HepG2 (cell line): Measurements from ENCODE around the gene KLF15. TPM values are rescaled to one million over a fixed set of nuclear protein-coding genes. Genes with fewer than 3 reads are reported as not detected.

Source experiments
- CSRNP1 ChIP-seq: sonication (generic); formaldehyde crosslinking; IDR thresholded peaks from 2 replicates; pipeline ENCODE4 v1.8.1; 2023; ENCODE audit warnings: mild to moderate bottlenecking, missing genetic modification reagents
- EZH2 ChIP-seq: conservative IDR thresholded peaks from 2 replicates; pipeline ENCODE4 v1.6.1; 2012; ENCODE audit warnings: mild to moderate bottlenecking, low read depth, low read length, moderate library complexity
- FOXA3 ChIP-seq: IDR thresholded peaks from 2 replicates; pipeline ENCODE4 v1.6.1; 2016; ENCODE audit warnings: missing genetic modification reagents, missing compliant biosample characterization
- HDAC6 ChIP-seq: fragments of 200-600 bp; sonication (generic); IDR thresholded peaks from 2 replicates; pipeline ENCODE4 v1.7.0; 2017; ENCODE audit warnings: mild to moderate bottlenecking, antibody characterized with exemption, low read length, low read depth
- IRF2 ChIP-seq: IDR thresholded peaks from 2 replicates; pipeline ENCODE4 v1.6.1; 2018; ENCODE audit warnings: missing genetic modification reagents, missing compliant biosample characterization
- LBX2 ChIP-seq: sonication (generic); formaldehyde crosslinking; IDR thresholded peaks from 2 replicates; pipeline ENCODE4 v1.5.0; 2020; ENCODE audit warnings: missing genetic modification reagents, mild to moderate bottlenecking, borderline replicate concordance
- MEF2D ChIP-seq: sonication (generic); formaldehyde crosslinking; IDR thresholded peaks from 2 replicates; pipeline ENCODE4 v1.5.1; 2020; ENCODE audit warnings: mild to moderate bottlenecking, missing genetic modification reagents
- SMARCC2 ChIP-seq: fragments of 450-650 bp; IDR thresholded peaks from 2 replicates; pipeline ENCODE4 v1.6.1; 2017; ENCODE audit warnings: antibody characterized with exemption, mild to moderate bottlenecking
- ZFP1 ChIP-seq: IDR thresholded peaks from 2 replicates; pipeline ENCODE4 v1.6.1; 2016
- ZNF350 ChIP-seq: sonication (generic); formaldehyde crosslinking; IDR thresholded peaks from 2 replicates; pipeline ENCODE4 v1.4.0; 2020; ENCODE audit warnings: mild to moderate bottlenecking, low read depth, missing genetic modification reagents, borderline replicate concordance
- ZNF501 ChIP-seq: sonication (generic); formaldehyde crosslinking; IDR thresholded peaks from 2 replicates; pipeline ENCODE4 v1.5.1; 2020; ENCODE audit warnings: mild to moderate bottlenecking, moderate library complexity, missing genetic modification reagents
- ZNF513 ChIP-seq: sonication (generic); formaldehyde crosslinking; conservative IDR thresholded peaks from 2 replicates; pipeline ENCODE4 v1.5.0; 2020; ENCODE audit warnings: missing genetic modification reagents
- ZNF550 ChIP-seq: sonication (generic); formaldehyde crosslinking; IDR thresholded peaks from 2 replicates; pipeline ENCODE4 v1.4.0; 2020; ENCODE audit warnings: mild to moderate bottlenecking, missing genetic modification reagents, borderline replicate concordance
- ZNF557 ChIP-seq: sonication (generic); formaldehyde crosslinking; IDR thresholded peaks from 2 replicates; pipeline ENCODE4 v1.4.0; 2020; ENCODE audit warnings: missing genetic modification reagents
- ZNF564 ChIP-seq: sonication (generic); formaldehyde crosslinking; IDR thresholded peaks from 2 replicates; pipeline ENCODE4 v1.8.1; 2023; ENCODE audit warnings: mild to moderate bottlenecking, missing genetic modification reagents
- ZNF570 ChIP-seq: sonication (generic); formaldehyde crosslinking; IDR thresholded peaks from 2 replicates; pipeline ENCODE4 v1.4.0; 2020; ENCODE audit warnings: mild to moderate bottlenecking, missing genetic modification reagents, borderline replicate concordance
- ZZZ3 ChIP-seq: sonication (generic); formaldehyde crosslinking; IDR thresholded peaks from 2 replicates; pipeline ENCODE4 v1.4.0; 2020; ENCODE audit warnings: missing genetic modification reagents, mild to moderate bottlenecking, borderline replicate concordance
- polyA plus RNA-seq, 8 experiments: library from polyadenylated mRNA; depleted of rRNA in 3 of 8; stranded (reverse) in 7 of 8; unstranded in 1 of 8; fragments of >200 nt; fragmentation: Illumina TruSeq in 4 of 8; extraction: Trizol in 4 of 8; gene quantifications; 2 replicates each; pipeline versions ENCODE4 v1.2.1 to v1.2.3, GENCODE V29; 2011 to 2016; ENCODE audit warnings: low read depth in 4 of 8, missing spikeins in 1 of 8, mixed read lengths in 1 of 8; ENCODE audit not compliant: insufficient read depth in 1 of 8
- total RNA-seq, 5 experiments: library from RNA; depleted of rRNA; stranded (reverse); fragments of >200 nt; fragmentation: Illumina TruSeq; extraction: Trizol; gene quantifications; 2 replicates each; pipeline ENCODE4 v1.2.3, GENCODE V29; 2016; ENCODE audit warnings: low read depth in 1 of 5
- TF ChIP-seq, protein P1 (sequence below): sonication (generic); formaldehyde crosslinking; IDR thresholded peaks from 2 replicates; pipeline ENCODE4 v1.8.0; 2022; ENCODE audit warnings: missing genetic modification reagents, mild to moderate bottlenecking, inconsistent platforms, borderline replicate concordance
- TF ChIP-seq, protein P2 (sequence below): sonication (generic); formaldehyde crosslinking; conservative IDR thresholded peaks from 2 replicates; pipeline ENCODE4 v1.4.0; 2020; ENCODE audit warnings: missing genetic modification reagents

KLF15 gene
- total and polyA plus RNA-seq, 2 of the 13 experiments (the other 11 are each of a cell fraction or from before 2014, with no cell fraction given) = 7.1 to 7.8 TPM

DNA sequence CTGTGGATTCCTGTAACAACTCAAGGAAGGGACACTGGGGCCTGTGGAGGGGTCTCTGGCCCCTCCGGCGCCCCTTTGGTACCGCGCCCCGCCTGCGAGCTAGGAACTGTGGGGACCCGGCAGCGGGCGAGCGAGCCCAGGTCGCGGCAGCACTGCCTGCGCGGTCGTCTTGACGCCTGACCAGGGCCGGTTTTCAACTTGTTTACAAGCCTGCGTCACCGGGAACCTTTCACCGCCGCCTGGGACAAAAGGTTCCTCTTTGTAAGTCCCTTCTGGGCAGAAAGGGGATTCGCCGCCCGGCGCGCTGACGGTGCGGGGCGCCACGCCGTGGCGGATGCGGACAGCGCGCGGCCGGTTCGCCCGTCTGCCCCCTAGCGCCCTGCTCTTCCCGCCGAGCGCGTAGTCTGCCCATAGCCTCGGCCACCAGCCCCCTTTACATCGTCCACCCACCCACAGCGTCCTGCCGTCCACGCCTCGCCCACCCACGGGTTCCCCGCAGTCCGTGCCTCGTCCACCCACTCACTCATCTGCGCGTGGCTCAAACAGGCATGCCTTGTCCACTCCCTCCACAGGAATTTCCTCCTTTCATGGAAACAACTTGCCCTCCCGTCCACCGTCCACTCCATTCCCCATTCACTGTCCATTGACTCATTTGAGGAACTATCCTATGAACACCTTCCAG lies 32.0 kb upstream of the KLF15 start (continued):
- TF ChIP-seq, protein P1, sequence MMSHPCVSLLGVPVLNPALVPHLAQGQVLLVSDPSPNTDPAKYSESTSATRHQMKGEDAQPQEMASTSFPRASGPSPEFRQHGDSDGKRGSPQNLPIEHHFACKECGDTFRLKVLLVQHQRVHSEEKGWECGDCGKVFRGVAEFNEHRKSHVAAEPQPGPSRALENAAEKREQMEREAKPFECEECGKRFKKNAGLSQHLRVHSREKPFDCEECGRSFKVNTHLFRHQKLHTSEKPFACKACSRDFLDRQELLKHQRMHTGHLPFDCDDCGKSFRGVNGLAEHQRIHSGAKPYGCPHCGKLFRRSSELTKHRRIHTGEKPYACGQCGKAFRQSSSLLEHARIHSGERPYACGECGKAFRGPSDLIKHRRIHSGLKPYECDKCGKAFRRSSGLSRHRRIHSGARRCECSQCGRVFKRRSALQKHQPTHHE (CRISPR knock-in tag) = peak; percentile 72
- no peak for TF ChIP-seq ZNF570 (CRISPR knock-in tag)
- TF ChIP-seq SMARCC2 = no peak
- no peak for TF ChIP-seq ZNF550
- no peak for TF ChIP-seq HDAC6
- peak; percentile 84 for TF ChIP-seq ZNF501 (CRISPR knock-in tag)
- 0 out of 2 replicates have a peak, but pooled peaks have one; percentile 61 for TF ChIP-seq ZNF564
- peak; percentile 83; the same call in 1 of the 2 replicates for TF ChIP-seq CSRNP1
- TF ChIP-seq EZH2 = no peak
- no peak for TF ChIP-seq MEF2D (CRISPR knock-in tag)
- TF ChIP-seq ZNF513 (CRISPR knock-in tag) = peak; percentile 72; the same call in 1 of the 2 replicates
- no peak; the same call in 1 of the 2 replicates for TF ChIP-seq ZNF557 (CRISPR knock-in tag)
- TF ChIP-seq IRF2 (CRISPR knock-in tag) = peak; percentile 60; the same call in 1 of the 2 replicates
- TF ChIP-seq, protein P2, sequence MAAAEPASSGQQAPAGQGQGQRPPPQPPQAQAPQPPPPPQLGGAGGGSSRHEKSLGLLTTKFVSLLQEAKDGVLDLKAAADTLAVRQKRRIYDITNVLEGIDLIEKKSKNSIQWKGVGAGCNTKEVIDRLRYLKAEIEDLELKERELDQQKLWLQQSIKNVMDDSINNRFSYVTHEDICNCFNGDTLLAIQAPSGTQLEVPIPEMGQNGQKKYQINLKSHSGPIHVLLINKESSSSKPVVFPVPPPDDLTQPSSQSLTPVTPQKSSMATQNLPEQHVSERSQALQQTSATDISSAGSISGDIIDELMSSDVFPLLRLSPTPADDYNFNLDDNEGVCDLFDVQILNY (CRISPR knock-in tag) = peak; percentile 76; the same call in 1 of the 2 replicates
- peak; percentile 90 for TF ChIP-seq FOXA3 (CRISPR knock-in tag)
- peak; percentile 36; the same call in 1 of the 2 replicates for TF ChIP-seq ZNF350 (CRISPR knock-in tag)
- no peak for TF ChIP-seq ZFP1
- 0 out of 2 replicates have a peak, but pooled peaks have one; percentile 52 for TF ChIP-seq LBX2 (CRISPR knock-in tag)
- no peak for TF ChIP-seq ZZZ3 (CRISPR knock-in tag)
